GM23338 (cell line): ENCODE results near the gene BBS1.

Experiments
- EZH2 ChIP-seq: fragments of 200-600 bp; sonication (generic); IDR thresholded peaks from one replicate; pipeline ENCODE4 v1.8.0; 2017; ENCODE audit warnings: antibody characterized with exemption, mild to moderate bottlenecking, low read depth; ENCODE audit not compliant: unreplicated experiment
- EZH2phosphoT487 ChIP-seq: fragments of 200-600 bp; sonication (generic); IDR thresholded peaks from one replicate; pipeline ENCODE4 v1.8.1; 2018; ENCODE audit warnings: antibody characterized with exemption; ENCODE audit not compliant: unreplicated experiment
- TF ChIP-seq, protein P1 (sequence below), 2 experiments: fragments of 200-600 bp in 1 of 2; sonication (generic) in 1 of 2; conservative IDR thresholded peaks; 2 replicates each; pipeline versions ENCODE4 v1.5.1 to v1.6.1; 2016 to 2017; ENCODE audit warnings: antibody characterized with exemption in 2 of 2, low read depth in 2 of 2, mild to moderate bottlenecking in 2 of 2, moderate library complexity in 1 of 2

DNA sequence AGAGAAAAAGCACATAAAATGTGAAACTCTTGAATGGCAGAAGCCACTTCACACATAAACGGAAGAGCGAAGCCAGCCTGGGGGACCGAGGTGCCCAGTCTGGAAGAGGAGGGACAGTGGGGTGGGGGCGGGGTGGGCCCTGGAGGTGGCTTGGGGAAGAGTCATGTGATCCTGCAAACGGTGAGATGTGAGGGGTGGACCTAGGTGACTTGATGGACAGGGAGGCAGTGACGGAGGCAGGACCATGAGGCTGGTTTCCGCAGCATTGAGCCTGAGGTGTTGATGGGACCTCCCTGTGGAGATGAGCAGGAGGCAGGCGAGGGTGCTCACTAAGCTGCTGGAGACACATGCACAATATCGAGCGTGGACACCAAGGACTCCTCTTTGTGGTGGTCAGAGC, 18.6 kb downstream of the BBS1 start:
- TF ChIP-seq EZH2 (no peak), EZH2phosphoT487 (no peak)
- TF ChIP-seq, protein P1, sequence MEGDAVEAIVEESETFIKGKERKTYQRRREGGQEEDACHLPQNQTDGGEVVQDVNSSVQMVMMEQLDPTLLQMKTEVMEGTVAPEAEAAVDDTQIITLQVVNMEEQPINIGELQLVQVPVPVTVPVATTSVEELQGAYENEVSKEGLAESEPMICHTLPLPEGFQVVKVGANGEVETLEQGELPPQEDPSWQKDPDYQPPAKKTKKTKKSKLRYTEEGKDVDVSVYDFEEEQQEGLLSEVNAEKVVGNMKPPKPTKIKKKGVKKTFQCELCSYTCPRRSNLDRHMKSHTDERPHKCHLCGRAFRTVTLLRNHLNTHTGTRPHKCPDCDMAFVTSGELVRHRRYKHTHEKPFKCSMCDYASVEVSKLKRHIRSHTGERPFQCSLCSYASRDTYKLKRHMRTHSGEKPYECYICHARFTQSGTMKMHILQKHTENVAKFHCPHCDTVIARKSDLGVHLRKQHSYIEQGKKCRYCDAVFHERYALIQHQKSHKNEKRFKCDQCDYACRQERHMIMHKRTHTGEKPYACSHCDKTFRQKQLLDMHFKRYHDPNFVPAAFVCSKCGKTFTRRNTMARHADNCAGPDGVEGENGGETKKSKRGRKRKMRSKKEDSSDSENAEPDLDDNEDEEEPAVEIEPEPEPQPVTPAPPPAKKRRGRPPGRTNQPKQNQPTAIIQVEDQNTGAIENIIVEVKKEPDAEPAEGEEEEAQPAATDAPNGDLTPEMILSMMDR (conservative IDR thresholded peaks at IDR 0.05; ENCODE audit: low read depth in 2 of 2): no peak
